BJ (cell line): ENCODE results near the gene B3GALNT2. TPM values are rescaled to one million over a fixed set of nuclear protein-coding genes. Genes with fewer than 3 reads are reported as not detected.

ENCODE experiments used
- CTCF ChIA-PET: fragments of 350-600 bp; formaldehyde crosslinking; extraction: SDS; loops from one replicate; lab custom pipeline; 2021; ENCODE audit warnings: antibody characterized with exemption, inconsistent platforms; lab: Yijun Ruan, JAX
- POLR2A ChIA-PET: fragments of 300-600 bp; sonication (Branson Sonifier 250); formaldehyde crosslinking; extraction: SDS; loops from one replicate; lab custom pipeline; 2021; ENCODE audit warnings: antibody characterized with exemption; lab: Charles Lee
- DNase-seq: peaks from one replicate; pipeline ENCODE4 v3.0.0-alpha.2; 2011; ENCODE audit warnings: low read depth
- H3K27me3 ChIP-seq: 2 replicates; pipeline ENCODE4 v1.6.0; 2011; ENCODE audit warnings: low read length; ENCODE audit not compliant: control insufficient read depth, insufficient read depth
- H3K36me3 ChIP-seq: 2 replicates; pipeline ENCODE4 v1.5.1; 2011; ENCODE audit warnings: low read length; ENCODE audit not compliant: control insufficient read depth, insufficient read depth
- H3K4me3 ChIP-seq: 2 replicates; pipeline ENCODE4 v1.5.1; 2011; ENCODE audit warnings: low read depth, mild to moderate bottlenecking, control low read depth, low read length
- polyA plus RNA-seq: library from polyadenylated mRNA; depleted of rRNA; stranded (reverse); fragments of >200 nt; gene quantifications from 2 replicates; pipeline ENCODE4 v1.2.3, GENCODE V29; 2011
- TF ChIP-seq, protein P1 (sequence below): IDR thresholded peaks from 2 replicates; pipeline ENCODE4 v1.5.1; 2011; ENCODE audit warnings: low read depth, mild to moderate bottlenecking, control low read depth, inconsistent platforms, low read length, moderate library complexity; ENCODE audit not compliant: insufficient read depth

B3GALNT2 gene
- polyA plus RNA-seq, 1 experiment, result 17.4 TPM

DNA sequence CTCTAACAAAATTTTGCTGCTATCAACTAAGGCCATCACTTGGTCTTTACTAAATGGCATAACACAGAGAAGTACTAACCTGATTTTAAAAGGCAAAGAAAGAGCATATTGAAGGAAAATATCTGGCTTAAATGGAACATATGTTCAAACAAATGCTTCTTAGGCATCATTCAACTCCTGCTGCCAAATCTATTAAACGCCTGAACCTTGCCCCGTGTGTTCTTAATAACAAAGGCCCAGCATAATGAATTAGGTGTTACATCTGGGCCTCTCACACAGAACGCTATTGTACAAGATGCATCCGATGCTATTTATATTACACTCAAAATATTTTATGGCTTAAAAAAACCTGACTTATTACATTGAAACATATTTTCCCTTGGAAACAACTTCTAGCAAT, 48.4 kb downstream of the B3GALNT2 start:
- no peak overlapping the region for H3K4me3 ChIP-seq
- ChIA-PET CTCF (no interaction called here), POLR2A (no interaction called here)
- TF ChIP-seq, protein P1, sequence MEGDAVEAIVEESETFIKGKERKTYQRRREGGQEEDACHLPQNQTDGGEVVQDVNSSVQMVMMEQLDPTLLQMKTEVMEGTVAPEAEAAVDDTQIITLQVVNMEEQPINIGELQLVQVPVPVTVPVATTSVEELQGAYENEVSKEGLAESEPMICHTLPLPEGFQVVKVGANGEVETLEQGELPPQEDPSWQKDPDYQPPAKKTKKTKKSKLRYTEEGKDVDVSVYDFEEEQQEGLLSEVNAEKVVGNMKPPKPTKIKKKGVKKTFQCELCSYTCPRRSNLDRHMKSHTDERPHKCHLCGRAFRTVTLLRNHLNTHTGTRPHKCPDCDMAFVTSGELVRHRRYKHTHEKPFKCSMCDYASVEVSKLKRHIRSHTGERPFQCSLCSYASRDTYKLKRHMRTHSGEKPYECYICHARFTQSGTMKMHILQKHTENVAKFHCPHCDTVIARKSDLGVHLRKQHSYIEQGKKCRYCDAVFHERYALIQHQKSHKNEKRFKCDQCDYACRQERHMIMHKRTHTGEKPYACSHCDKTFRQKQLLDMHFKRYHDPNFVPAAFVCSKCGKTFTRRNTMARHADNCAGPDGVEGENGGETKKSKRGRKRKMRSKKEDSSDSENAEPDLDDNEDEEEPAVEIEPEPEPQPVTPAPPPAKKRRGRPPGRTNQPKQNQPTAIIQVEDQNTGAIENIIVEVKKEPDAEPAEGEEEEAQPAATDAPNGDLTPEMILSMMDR, result no peak
- DNase-seq, result no peak
- H3K27me3 ChIP-seq, result no peaks in the 10 kb centered on the region
- peaks cover 5% of the 10 kb centered on the region for H3K36me3 ChIP-seq

DNA sequence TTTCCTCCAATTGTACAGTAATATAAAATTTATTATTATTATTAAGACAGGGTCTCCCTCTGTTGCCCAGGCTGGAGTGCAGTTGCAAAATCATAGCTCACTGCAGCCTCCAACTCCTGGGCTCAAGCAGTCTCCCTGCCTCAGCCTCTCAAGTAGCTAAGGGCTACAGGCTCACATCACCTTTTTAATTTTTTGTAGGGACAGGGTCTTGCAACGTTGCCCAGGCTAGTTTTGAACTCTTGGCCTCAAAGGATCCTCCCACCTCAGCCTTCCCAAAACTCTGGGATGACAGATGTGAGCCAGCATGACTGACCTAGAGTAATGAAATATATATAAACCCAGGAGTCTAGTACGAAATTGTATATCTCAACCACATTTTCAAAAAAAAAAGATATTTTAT, 49.2 kb downstream of the B3GALNT2 start:
- ChIA-PET CTCF (no interaction called here), POLR2A (interaction anchor here (0.6 kb wide), 1 partner anchor 9 kb away, joined by 11 read pairs; no protein-coding TSS in a partner anchor)
- no peak for DNase-seq
- H3K36me3 ChIP-seq, result peaks cover 5% of the 10 kb centered on the region
- H3K27me3 ChIP-seq, result no peaks in the 10 kb centered on the region
- TF ChIP-seq, protein P1, result no peak
- H3K4me3 ChIP-seq, result no peak overlapping the region

DNA sequence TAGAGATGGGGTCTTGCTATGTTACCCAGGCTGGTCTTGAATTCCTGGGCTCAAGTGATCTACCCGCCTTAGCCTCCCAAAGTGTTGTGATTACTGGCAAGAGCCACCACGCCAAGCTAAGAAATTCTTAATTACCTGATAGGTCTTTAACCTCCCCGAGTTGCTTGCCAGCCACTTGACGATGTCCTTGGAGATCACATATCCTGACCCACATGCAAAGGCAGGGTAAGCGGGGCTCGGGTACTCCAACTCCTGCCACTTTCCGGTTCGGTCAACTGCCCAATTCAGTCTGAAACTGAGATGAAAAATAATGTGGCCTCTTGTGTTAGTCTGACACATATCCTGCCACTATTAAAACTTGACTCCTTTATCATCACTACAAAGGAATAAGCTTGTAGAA, 50.2 kb downstream of the B3GALNT2 start:
- Histone ChIP-seq H3K27me3 (no peaks in the 10 kb centered on the region), H3K36me3 (peaks cover 6% of the 10 kb centered on the region), H3K4me3 (no peak overlapping the region)
- DNase-seq, result no peak
- TF ChIP-seq, protein P1, result no peak
- ChIA-PET POLR2A (no interaction called here), CTCF (interaction anchor here (0.6 kb wide), 1 partner anchor 50 kb away, joined by 3 read pairs; the partner anchor contains the start of gene B3GALNT2)

DNA sequence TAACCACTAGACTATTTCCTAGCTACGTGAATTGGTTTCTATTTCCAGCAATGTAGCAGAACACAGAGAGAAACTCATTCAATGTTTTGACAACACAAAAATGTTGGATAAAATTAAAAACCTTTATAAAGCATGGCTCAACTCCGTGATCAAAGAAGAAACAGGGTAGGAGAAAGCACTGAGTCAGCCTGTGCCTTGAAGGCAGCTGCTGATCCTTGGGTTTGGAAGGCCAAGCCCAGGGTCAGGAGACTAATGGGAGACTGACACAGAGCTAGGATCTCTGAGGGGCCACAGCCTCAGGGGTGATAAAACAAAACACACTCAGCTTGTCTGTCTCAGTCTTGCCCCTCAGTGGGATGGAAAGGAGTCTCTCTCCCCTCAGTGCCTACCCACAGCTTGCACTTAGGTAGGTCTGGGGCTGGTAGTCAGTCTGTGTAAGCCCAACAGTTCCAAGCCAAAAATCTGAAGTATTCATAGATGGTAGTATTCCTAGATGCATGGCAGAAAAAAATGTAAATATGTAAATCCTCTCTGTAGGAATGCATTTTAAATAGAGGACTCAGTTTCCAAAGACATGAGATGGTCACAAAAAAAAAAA, 53.3 kb downstream of the B3GALNT2 start:
- Histone ChIP-seq H3K36me3 (peaks cover 11% of the 10 kb centered on the region), H3K4me3 (no peak overlapping the region), H3K27me3 (no peaks in the 10 kb centered on the region)
- no peak for DNase-seq
- CTCF ChIA-PET, result interaction anchor here (1.1 kb wide), 1 partner anchor 34 kb away, joined by 3 read pairs; no protein-coding TSS in a partner anchor
- TF ChIP-seq, protein P1, result no peak
- POLR2A ChIA-PET, result interaction anchor here (0.6 kb wide), 1 partner anchor 172 kb away, joined by 6 read pairs; no protein-coding TSS in a partner anchor

DNA sequence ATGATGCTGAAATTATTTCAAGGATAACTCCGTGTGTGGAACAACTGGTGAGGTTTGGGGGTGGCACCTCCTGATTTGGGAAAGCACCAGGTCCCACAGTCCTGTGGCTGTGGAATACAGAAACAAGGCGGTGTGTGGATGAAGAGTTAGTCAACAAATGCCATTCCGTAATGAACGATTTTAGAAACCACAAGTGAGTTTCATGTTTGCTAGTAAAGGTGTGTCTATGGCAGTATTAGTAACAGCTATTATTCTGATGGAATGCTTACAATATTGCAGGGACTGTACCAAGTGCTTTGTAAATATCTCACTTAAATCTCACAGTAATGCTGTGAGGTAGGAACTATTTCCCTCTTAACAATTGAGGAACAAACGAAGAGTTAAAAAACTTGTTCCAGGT, 53.8 kb downstream of the B3GALNT2 start:
- Histone ChIP-seq H3K27me3 (no peaks in the 10 kb centered on the region), H3K36me3 (peaks cover 11% of the 10 kb centered on the region), H3K4me3 (no peak overlapping the region)
- ChIA-PET CTCF (no interaction called here), POLR2A (interaction anchor here (0.6 kb wide), 1 partner anchor 173 kb away, joined by 6 read pairs; no protein-coding TSS in a partner anchor)
- TF ChIP-seq, protein P1, result no peak
- DNase-seq, result no peak
